HCT116 (cell line): ENCODE measurements around the gene TMEM182.

Experiments used
- ATF3 ChIP-seq: IDR thresholded peaks from 2 replicates; pipeline ENCODE4 v1.6.1; 2012
- CTCF ChIP-seq, 3 experiments: fragments of 200-600 bp in 1 of 3; sonication (generic) in 1 of 3; IDR thresholded peaks in 2 of 3; conservative IDR thresholded peaks in 1 of 3; 2 replicates each; pipeline ENCODE4 v1.5.1; 2012 to 2017; ENCODE audit warnings: low read depth in 2 of 3, low read length in 2 of 3, antibody characterized with exemption in 1 of 3, borderline replicate concordance in 1 of 3, control low read depth in 1 of 3, mild to moderate bottlenecking in 1 of 3, mixed read lengths in 1 of 3, mixed run types in 1 of 3, moderate library complexity in 1 of 3; ENCODE audit not compliant: insufficient read depth in 1 of 3
- POLR2A ChIP-seq: IDR thresholded peaks from 2 replicates; pipeline ENCODE4 v1.7.0; 2011; ENCODE audit warnings: borderline replicate concordance; ENCODE audit not compliant: insufficient read depth, insufficient read length; ENCODE audit errors: extremely low read depth

- TF ChIP-seq CTCF (IDR thresholded peaks at IDR 0.05 in 2 of 3, conservative IDR thresholded peaks at IDR 0.05 in 1 of 3; ENCODE audit: borderline replicate concordance in 1 of 3, insufficient read depth in 1 of 3, low read depth in 2 of 3, low read length in 2 of 3) (no peak), ATF3 (no peak), POLR2A (no peak)
These were observed 44.4 kb upstream of the TMEM182 start for GRCh38 chr2:102717308-102718018.
